Measurements from ENCODE around the gene LMBR1L.

The LMBR1L gene

GRCh38 chr12:49054096-49054495, 56.6 kb downstream of the LMBR1L start:
- DNase-seq (ENCODE audit: low spot score) = no peak

DNA sequence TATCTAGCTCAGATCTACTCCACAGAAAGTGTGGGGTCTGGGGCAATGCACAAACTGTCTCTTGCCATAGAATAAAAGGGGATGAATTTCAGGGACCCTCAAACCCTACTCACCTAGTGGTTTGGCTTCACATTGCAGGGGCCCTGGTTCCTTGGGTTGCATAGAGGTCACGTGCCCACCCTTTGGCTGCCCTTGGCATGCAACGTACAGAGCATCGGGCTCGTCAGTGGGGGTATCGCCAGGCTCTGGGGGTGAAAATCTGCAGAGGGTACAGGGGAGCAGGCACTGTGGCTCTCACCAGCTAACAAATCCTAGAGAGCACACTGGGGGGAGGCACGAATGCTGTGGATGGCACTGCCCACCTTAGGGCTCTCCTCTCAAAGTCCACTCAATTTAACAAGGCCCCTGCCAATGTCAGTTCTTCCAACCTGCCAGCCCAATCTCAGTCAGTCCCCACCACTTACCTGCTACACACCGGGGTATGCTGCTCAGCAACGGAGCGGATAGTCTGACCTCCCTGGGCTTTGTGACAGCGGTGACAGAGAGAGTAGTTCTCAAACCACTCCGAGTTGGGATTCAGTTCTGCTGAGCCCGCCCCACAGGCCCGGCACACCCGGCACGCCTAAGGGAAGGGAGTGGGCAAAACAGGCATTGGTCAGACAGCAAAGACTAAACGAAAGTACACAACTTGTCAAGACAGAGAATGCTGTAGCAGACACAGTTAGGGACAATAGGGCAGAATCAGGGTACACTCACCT, 58.0 kb downstream of the LMBR1L start:
- DNase-seq (ENCODE audit: low spot score) = no peak

DNA sequence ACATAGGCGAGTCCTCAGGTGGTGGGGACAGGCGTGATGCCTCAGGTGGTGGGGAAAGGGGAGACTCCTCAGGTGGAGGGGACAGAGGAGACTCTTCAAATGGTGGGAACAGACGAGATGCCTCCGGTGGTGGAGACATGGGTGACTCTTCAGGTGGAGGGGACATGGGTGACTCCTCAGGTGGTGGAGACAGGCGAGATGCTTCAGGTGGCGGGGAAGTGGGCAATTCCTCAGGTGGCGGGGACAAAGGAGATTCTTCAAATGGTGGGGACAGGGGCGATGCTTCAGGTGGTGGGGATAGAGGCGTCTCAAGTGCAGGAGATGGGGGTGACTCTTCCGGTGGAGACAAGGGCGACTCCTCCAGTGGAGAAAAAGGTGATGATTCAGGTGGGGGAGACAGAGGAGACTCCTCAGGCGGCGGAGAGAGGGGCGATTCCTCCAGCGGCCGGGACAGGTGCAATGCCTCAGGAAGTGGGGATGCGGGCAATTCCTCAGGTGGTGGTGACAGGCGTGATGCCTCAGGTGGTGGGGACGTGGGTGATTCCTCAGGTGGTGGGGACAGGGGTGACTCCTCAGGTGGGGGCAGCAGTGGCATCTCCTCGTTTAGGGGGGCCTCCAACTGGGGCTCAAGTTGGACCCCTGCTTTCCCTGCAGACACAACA, 58.7 kb downstream of the LMBR1L start:
- DNase-seq (ENCODE audit: low spot score) = no peak

GRCh38 chr12:49051373-49051764, 59.3 kb downstream of the LMBR1L start:
- DNase-seq (ENCODE audit: low spot score) = no peak

DNA sequence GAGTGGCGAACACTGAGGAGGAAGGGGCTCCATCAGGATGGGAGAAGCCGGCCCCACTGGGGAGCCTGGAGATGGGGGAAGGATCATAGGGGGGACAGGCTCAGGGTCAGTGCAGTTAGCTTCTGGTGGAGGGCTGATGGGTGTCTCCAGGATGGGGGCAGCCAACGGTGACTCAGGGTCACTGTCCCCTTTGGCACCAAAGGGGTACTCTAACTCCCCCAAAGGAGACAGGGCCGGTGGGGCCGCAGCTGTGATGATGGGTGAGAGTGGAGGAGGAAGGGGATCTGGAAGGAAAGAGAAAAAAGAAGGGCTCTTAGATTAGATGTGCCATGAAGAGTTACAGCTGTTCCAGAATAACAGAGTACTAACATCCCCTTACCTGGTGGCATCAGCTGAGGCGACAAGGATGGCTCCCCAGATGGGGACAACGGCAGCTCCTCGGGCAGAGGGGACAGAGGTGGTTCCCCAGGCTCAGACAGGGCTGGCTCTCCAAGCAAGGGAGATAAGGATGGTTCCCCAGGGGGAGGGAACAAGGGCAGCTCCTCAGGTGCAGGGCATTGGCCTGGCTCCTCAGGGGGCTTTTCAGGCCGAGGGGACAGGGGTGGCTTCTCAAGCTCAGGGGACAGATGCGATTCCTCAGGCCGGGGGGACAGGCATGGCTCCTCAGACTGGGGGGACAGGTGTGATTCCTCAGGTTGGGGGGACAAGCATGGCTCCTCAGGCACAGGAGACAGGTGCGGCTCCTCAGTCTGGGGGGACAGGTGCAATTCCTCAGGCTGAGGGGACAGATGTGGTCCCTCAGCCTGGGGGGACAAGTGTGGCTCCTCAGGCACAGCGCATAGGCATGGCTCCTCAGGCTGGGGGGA, 59.9 kb downstream of the LMBR1L start:
- no peak for DNase-seq (ENCODE audit: low spot score)

GRCh38 chr12:49049566-49050224, 61.0 kb downstream of the LMBR1L start:
- no peak for DNase-seq (ENCODE audit: low spot score)

DNA sequence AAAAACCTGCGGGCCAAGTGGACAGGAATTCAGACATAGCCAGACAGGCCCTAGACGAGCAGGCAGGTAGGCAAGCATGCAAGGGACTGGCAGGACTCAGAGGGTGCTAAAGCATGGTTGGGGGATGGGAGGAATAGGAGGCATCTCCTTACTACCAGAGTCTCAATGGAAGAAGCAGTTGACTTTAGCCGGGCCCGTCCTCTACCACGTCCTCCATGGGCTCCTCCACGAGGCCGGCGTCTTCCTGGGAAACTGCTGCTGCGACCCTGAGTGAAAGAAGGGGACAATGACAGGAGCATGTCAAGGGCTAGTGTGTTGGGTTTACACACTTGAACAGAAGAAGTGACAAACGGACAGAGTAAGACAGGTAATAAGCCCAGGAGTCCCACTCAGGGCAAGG, 61.7 kb downstream of the LMBR1L start:
- DNase-seq (ENCODE audit: low spot score) = no peak
